Stimulated activated CD8-positive, alpha-beta memory T cell treated with anti-CD3 and anti-CD28 coated beads, Interleukin-7, amount 100 ng/mL, for 24 hours (primary cell): ENCODE data around the gene COL23A1.

ENCODE experiments used
- DNase-seq: peaks from one replicate; pipeline ENCODE4 v3.0.0-alpha.2; 2020; ENCODE audit warnings: low read depth

Gene COL23A1

GRCh38 chr5:178590141-178590923, at the start of gene COL23A1:
Gene COL23A1 (minus strand): TSS chr5:178590393.
- no peak for DNase-seq

- no peak for DNase-seq
Observed at GRCh38 chr5:178637356-178638074, 47.3 kb upstream of the COL23A1 start.

- no peak for DNase-seq
Observed at GRCh38 chr5:178632285-178632684, 42.1 kb upstream of the COL23A1 start.

GRCh38 chr5:178630951-178631350, 40.8 kb upstream of the COL23A1 start:
- no peak for DNase-seq

- no peak for DNase-seq
Observed at GRCh38 chr5:178630475-178630930, 40.3 kb upstream of the COL23A1 start.

- DNase-seq, result no peak
Observed at GRCh38 chr5:178627259-178627598, 37.0 kb upstream of the COL23A1 start.

- peak; percentile 94 for DNase-seq
Observed at GRCh38 chr5:178626484-178627258, 36.5 kb upstream of the COL23A1 start, which contains the start of gene CLK4. Gene CLK4 (minus strand): TSS chr5:178627050. CDS start chr5:178623416, 3,634 bp downstream.

- peak; percentile 0 for DNase-seq
Observed at GRCh38 chr5:178625679-178626483, 35.7 kb upstream of the COL23A1 start.

- no peak for DNase-seq
Observed at GRCh38 chr5:178624631-178625546, 34.7 kb upstream of the COL23A1 start.

GRCh38 chr5:178622679-178623247, 32.6 kb upstream of the COL23A1 start:
- DNase-seq, result no peak

- DNase-seq, result no peak
Observed at GRCh38 chr5:178619390-178619789, 29.2 kb upstream of the COL23A1 start.

- DNase-seq, result no peak
Observed at GRCh38 chr5:178612299-178612698, 22.1 kb upstream of the COL23A1 start.

GRCh38 chr5:178606269-178606668, 16.1 kb upstream of the COL23A1 start:
- DNase-seq, result no peak

- no peak for DNase-seq
Observed at GRCh38 chr5:178605788-178606187, 15.6 kb upstream of the COL23A1 start.

- no peak for DNase-seq
Observed at GRCh38 chr5:178602752-178603151, 12.6 kb upstream of the COL23A1 start.

- DNase-seq, result no peak
Observed at GRCh38 chr5:178595750-178596149, 5.6 kb upstream of the COL23A1 start.

- DNase-seq, result no peak
Observed at GRCh38 chr5:178595150-178595549, 5.0 kb upstream of the COL23A1 start.

GRCh38 chr5:178590924-178591423, 781 bp upstream of the COL23A1 start:
- DNase-seq, result no peak

GRCh38 chr5:178589180-178590140, 733 bp downstream of the COL23A1 start:
- no peak for DNase-seq
